A549 (cell line): ENCODE measurements around the gene ITGB3. TPM values are rescaled to one million over a fixed set of nuclear protein-coding genes. Genes with fewer than 3 reads are reported as not detected.
A peak's percentile ranks its signal among the peaks of the same experiment; 100 is the strongest.

ENCODE experiments used
- ATAC-seq, 2 experiments: fragments of 200-7000 bp in 1 of 2; fragments of >200 bp in 1 of 2; cut with Nextera tagmentation in 1 of 2; cut with Tn5 transposase in 1 of 2; 3 replicates each; pipeline versions ENCODE4 v1.8.0 to v1.9.1; 2018 to 2020; ENCODE audit warnings: mild to moderate bottlenecking in 1 of 2, moderate library complexity in 1 of 2
- CTCF ChIA-PET: fragments of 300-600 bp; sonication (Branson Sonifier 250); formaldehyde crosslinking; extraction: SDS; loops from one replicate; lab custom pipeline; 2021; ENCODE audit warnings: antibody characterized with exemption, inconsistent platforms; lab: Yijun Ruan, JAX
- POLR2A ChIA-PET: fragments of 350-600 bp; formaldehyde crosslinking; extraction: SDS; loops from one replicate; lab custom pipeline; 2021; ENCODE audit warnings: antibody characterized with exemption, inconsistent platforms; lab: Yijun Ruan, JAX
- DNase-seq, 2 experiments: peaks; one replicate each; pipeline versions ENCODE4 v3.0.0 to v3.0.0-alpha.2; 2011 to 2016; ENCODE audit warnings: low read depth in 1 of 2, low spot score in 1 of 2
- FAIRE-seq: peaks from 2 replicates; lab custom pipeline; 2011; peaks lifted over from hg19 to GRCh38; lab: Jason Lieb, UNC
- H3K27ac ChIP-seq, 2 experiments: fragments of >200 bp; sonication (Bioruptor Twin); formaldehyde crosslinking; 3 replicates each; pipeline ENCODE4 v1.5.1; 2016 to 2017
- H3K4me1 ChIP-seq: fragments of >200 bp; sonication (Bioruptor Twin); formaldehyde crosslinking; 3 replicates; pipeline ENCODE4 v1.6.1; 2016
- H3K4me2 ChIP-seq: fragments of >200 bp; sonication (Bioruptor Twin); formaldehyde crosslinking; 3 replicates; pipeline ENCODE4 v1.6.1; 2016
- H3K4me3 ChIP-seq: fragments of >200 bp; sonication (Bioruptor Twin); formaldehyde crosslinking; 3 replicates; pipeline ENCODE4 v1.5.1; 2016
- H3K9me3 ChIP-seq: fragments of >200 bp; sonication (Bioruptor Twin); formaldehyde crosslinking; 3 replicates; pipeline ENCODE4 v1.6.1; 2016
- ATOH8 ChIP-seq: fragments of 250-450 bp; sonication (Bioruptor Pico); IDR thresholded peaks from 2 replicates; pipeline ENCODE4 v1.5.0; 2020; ENCODE audit warnings: low read depth, mild to moderate bottlenecking, moderate library complexity
- CBX2 ChIP-seq: fragments of 200-600 bp; sonication (generic); IDR thresholded peaks from 2 replicates; pipeline ENCODE4 v1.6.1; 2016; ENCODE audit warnings: low read depth, mild to moderate bottlenecking, borderline replicate concordance
- CHD2 ChIP-seq: fragments of 150-350 bp; IDR thresholded peaks from 2 replicates; pipeline ENCODE4 v1.6.1; 2014; ENCODE audit warnings: low read length; ENCODE audit not compliant: partially characterized antibody
- ELK1 ChIP-seq: fragments of 150-350 bp; IDR thresholded peaks from 2 replicates; pipeline ENCODE4 v1.6.1; 2014; ENCODE audit warnings: low read depth, mild to moderate bottlenecking, low read length
- GATA3 ChIP-seq: IDR thresholded peaks from 2 replicates; pipeline ENCODE4 v1.6.1; 2012; ENCODE audit warnings: borderline replicate concordance
- HEYL ChIP-seq: fragments of 250-450 bp; sonication (Bioruptor Pico); IDR thresholded peaks from 2 replicates; pipeline ENCODE4 v1.8.0; 2021; ENCODE audit warnings: mild to moderate bottlenecking, moderate library complexity
- HMGXB4 ChIP-seq: fragments of 250-450 bp; sonication (Bioruptor Pico); IDR thresholded peaks from 2 replicates; pipeline ENCODE4 v1.5.0; 2021; ENCODE audit warnings: mild to moderate bottlenecking, moderate library complexity, borderline replicate concordance
- HOXB13 ChIP-seq: fragments of 250-450 bp; sonication (Bioruptor Pico); IDR thresholded peaks from 2 replicates; pipeline ENCODE4 v1.5.0; 2020; ENCODE audit warnings: low read depth, mild to moderate bottlenecking, moderate library complexity
- HOXB5 ChIP-seq: fragments of 250-450 bp; sonication (Bioruptor Pico); IDR thresholded peaks from 2 replicates; pipeline ENCODE4 v1.5.0; 2020; ENCODE audit warnings: mild to moderate bottlenecking, moderate library complexity
- JUN ChIP-seq, 2 experiments: fragments of >200 bp; sonication (Bioruptor Twin); formaldehyde crosslinking; IDR thresholded peaks; 2 replicates in 1 of 2; 3 replicates in 1 of 2; pipeline ENCODE4 v1.6.1; 2016 to 2017
- JUNB ChIP-seq: fragments of >200 bp; sonication (Bioruptor Twin); formaldehyde crosslinking; IDR thresholded peaks from 2 replicates; pipeline ENCODE4 v1.6.1; 2016
- NFE2L2 ChIP-seq: fragments of 150-350 bp; conservative IDR thresholded peaks from 2 replicates; pipeline ENCODE4 v1.6.1; 2014; ENCODE audit warnings: low read length
- PHF8 ChIP-seq: fragments of 200-600 bp; sonication (generic); IDR thresholded peaks from 2 replicates; pipeline ENCODE4 v1.6.1; 2016; ENCODE audit warnings: low read depth, mild to moderate bottlenecking, antibody characterized with exemption, moderate library complexity, borderline replicate concordance
- POLR2A ChIP-seq: IDR thresholded peaks from 2 replicates; pipeline ENCODE4 v1.6.1; 2012; ENCODE audit warnings: mild to moderate bottlenecking, low read length
- RAD21 ChIP-seq, 2 experiments: fragments of >200 bp in 1 of 2; sonication (Bioruptor Twin) in 1 of 2; formaldehyde crosslinking in 1 of 2; IDR thresholded peaks in 1 of 2; conservative IDR thresholded peaks in 1 of 2; 2 replicates in 1 of 2; 3 replicates in 1 of 2; pipeline ENCODE4 v1.6.1; 2012 to 2018; ENCODE audit warnings: inconsistent platforms in 1 of 2
- RFX5 ChIP-seq: fragments of 450-650 bp; IDR thresholded peaks from 2 replicates; pipeline ENCODE4 v1.7.1; 2014; ENCODE audit warnings: antibody characterized with exemption, mild to moderate bottlenecking, moderate library complexity
- TP53 ChIP-seq: fragments of 250-450 bp; sonication (Bioruptor Pico); IDR thresholded peaks from 2 replicates; pipeline ENCODE4 v1.5.0; 2021; ENCODE audit warnings: mild to moderate bottlenecking, moderate library complexity
- ZC3H11A ChIP-seq: fragments of 450-650 bp; IDR thresholded peaks from 2 replicates; pipeline ENCODE4 v1.6.1; 2014; ENCODE audit warnings: antibody characterized with exemption, mild to moderate bottlenecking
- ZNF302 ChIP-seq: fragments of 250-450 bp; sonication (Bioruptor Pico); IDR thresholded peaks from 2 replicates; pipeline ENCODE4 v1.9.0; 2021; ENCODE audit warnings: inconsistent platforms, mild to moderate bottlenecking, moderate library complexity
- WGBS: methylation state at CpG from one replicate; pipeline ENCODE4 v1.1.6; 2017; ENCODE audit errors: missing lambda C conversion rate; 5-methylcytosine and 5-hydroxymethylcytosine counted together
- polyA plus RNA-seq, 4 experiments: library from polyadenylated mRNA; depleted of rRNA in 3 of 4; stranded (reverse); fragments of >200 nt; fragmentation: RNase III in 1 of 4; extraction: RNeasy Plus Mini Kit Qiagen cat#74134 plus additional on column Dnase treatment in 1 of 4; gene quantifications; 2 replicates in 3 of 4; 3 replicates in 1 of 4; pipeline ENCODE4 v1.2.3, GENCODE V29; 2011 to 2017
- TF ChIP-seq, protein P1 (sequence below): fragments of >200 bp; sonication (Bioruptor Twin); formaldehyde crosslinking; IDR thresholded peaks from 3 replicates; pipeline ENCODE4 v1.6.1; 2016
- TF ChIP-seq, protein P2 (sequence below): fragments of >200 bp; sonication (Bioruptor Twin); formaldehyde crosslinking; IDR thresholded peaks from 3 replicates; pipeline ENCODE4 v1.5.1; 2016
- TF ChIP-seq, protein P3 (sequence below): IDR thresholded peaks from 2 replicates; pipeline ENCODE4 v1.6.1; 2012
- TF ChIP-seq, protein P4 (sequence below): fragments of 450-650 bp; IDR thresholded peaks from 2 replicates; pipeline ENCODE4 v1.6.1; 2014; ENCODE audit warnings: antibody characterized with exemption

ITGB3 gene
- polyA plus RNA-seq, 2 of the 4 experiments (the other 2 are of a cell fraction) = 0.34 to 5.0 TPM

DNA sequence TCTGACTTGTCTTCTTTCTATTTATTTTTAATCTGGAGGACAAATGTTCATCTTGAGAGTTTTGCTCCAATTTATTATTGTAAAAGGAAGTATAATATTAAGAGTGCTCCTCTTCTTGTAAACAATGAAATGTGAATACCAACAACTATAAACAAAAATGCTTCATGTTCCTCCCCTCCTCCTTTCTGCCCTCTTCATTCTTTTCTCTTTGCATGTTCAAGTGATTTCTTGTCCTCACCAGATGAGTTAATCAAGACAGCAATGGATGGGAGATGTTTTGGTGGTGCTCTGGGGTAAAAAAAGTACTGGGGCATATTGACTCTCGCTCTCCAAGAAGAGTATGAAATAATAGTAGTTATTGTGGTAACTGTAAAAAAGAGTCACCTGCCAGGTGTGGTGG lies 24.3 kb downstream of the ITGB3 start:
- Histone ChIP-seq H3K4me1 (peaks cover 12% of the 10 kb centered on the region; the same call in 2 of the 3 replicates), H3K4me2 (no peak overlapping the region), H3K9me3 (no peaks in the 10 kb centered on the region), H3K4me3 (no peak overlapping the region), H3K27ac (no peak overlapping the region)
- TF ChIP-seq HMGXB4 (no peak), ZC3H11A (no peak), ELK1 (no peak), HOXB5 (CRISPR knock-in tag) (no peak), ATOH8 (CRISPR knock-in tag) (no peak), HEYL (CRISPR knock-in tag) (no peak), NFE2L2 (no peak), ZNF302 (CRISPR knock-in tag) (no peak), HOXB13 (no peak), POLR2A (no peak), TP53 (CRISPR knock-in tag) (no peak), CHD2 (no peak), RAD21 (conservative IDR thresholded peaks at IDR 0.05 in 1 of 2, IDR thresholded peaks at IDR 0.05 in 1 of 2) (no peak), PHF8 (no peak), GATA3 (no peak), CBX2 (no peak)
- TF ChIP-seq, protein P1, sequence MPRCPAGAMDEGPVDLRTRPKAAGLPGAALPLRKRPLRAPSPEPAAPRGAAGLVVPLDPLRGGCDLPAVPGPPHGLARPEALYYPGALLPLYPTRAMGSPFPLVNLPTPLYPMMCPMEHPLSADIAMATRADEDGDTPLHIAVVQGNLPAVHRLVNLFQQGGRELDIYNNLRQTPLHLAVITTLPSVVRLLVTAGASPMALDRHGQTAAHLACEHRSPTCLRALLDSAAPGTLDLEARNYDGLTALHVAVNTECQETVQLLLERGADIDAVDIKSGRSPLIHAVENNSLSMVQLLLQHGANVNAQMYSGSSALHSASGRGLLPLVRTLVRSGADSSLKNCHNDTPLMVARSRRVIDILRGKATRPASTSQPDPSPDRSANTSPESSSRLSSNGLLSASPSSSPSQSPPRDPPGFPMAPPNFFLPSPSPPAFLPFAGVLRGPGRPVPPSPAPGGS = no peak
- TF ChIP-seq, protein P2, sequence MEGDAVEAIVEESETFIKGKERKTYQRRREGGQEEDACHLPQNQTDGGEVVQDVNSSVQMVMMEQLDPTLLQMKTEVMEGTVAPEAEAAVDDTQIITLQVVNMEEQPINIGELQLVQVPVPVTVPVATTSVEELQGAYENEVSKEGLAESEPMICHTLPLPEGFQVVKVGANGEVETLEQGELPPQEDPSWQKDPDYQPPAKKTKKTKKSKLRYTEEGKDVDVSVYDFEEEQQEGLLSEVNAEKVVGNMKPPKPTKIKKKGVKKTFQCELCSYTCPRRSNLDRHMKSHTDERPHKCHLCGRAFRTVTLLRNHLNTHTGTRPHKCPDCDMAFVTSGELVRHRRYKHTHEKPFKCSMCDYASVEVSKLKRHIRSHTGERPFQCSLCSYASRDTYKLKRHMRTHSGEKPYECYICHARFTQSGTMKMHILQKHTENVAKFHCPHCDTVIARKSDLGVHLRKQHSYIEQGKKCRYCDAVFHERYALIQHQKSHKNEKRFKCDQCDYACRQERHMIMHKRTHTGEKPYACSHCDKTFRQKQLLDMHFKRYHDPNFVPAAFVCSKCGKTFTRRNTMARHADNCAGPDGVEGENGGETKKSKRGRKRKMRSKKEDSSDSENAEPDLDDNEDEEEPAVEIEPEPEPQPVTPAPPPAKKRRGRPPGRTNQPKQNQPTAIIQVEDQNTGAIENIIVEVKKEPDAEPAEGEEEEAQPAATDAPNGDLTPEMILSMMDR = no peak
- TF ChIP-seq, protein P3, sequence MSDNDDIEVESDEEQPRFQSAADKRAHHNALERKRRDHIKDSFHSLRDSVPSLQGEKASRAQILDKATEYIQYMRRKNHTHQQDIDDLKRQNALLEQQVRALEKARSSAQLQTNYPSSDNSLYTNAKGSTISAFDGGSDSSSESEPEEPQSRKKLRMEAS = no peak
- FAIRE-seq (no peak), DNase-seq (no peak), ATAC-seq (no peak)
- WGBS = 84% methylated on average over 1 of the region's 1 CpG
- ChIA-PET CTCF (interaction anchor here (1.3 kb wide), 1 partner anchor 24 kb away, joined by 3 read pairs; the partner anchor contains the start of gene ITGB3), POLR2A (no interaction called here)

DNA sequence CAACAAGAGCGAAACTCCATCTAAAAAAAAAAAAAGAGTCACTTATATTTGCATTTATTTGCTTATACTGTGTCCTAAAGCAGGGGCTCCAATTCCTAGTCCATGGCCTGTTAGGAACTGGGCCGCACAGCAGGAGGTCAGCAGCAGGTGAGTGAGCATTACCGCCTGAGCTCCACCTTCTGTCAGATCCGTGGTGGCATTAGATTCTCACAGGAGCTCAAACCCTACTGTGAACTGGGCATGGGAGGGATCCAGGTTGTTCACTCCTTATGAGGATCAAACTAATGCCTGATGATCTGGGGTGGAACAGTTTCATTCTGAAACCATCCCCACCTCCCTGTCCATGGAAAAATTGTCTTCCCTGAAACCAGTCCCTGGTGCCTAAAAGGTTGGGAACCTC lies 24.9 kb downstream of the ITGB3 start:
- Histone ChIP-seq H3K9me3 (no peaks in the 10 kb centered on the region), H3K27ac (peak overlapping the region in 1 of 2 experiments; percentile 40; a peak in 1 of 6 replicates), H3K4me2 (no peak overlapping the region), H3K4me1 (peaks cover 12% of the 10 kb centered on the region; the same call in 2 of the 3 replicates)
- ATAC-seq (no peak), DNase-seq (no peak), FAIRE-seq (no peak)
- 77% methylated on average over 4 of the region's 4 CpGs for WGBS
- CTCF ChIA-PET = no interaction called here
- TF ChIP-seq PHF8 (no peak), RFX5 (no peak), HOXB13 (no peak), JUN (IDR thresholded peaks at IDR 0.05) (no peak), JUNB (no peak)
- TF ChIP-seq, protein P4, sequence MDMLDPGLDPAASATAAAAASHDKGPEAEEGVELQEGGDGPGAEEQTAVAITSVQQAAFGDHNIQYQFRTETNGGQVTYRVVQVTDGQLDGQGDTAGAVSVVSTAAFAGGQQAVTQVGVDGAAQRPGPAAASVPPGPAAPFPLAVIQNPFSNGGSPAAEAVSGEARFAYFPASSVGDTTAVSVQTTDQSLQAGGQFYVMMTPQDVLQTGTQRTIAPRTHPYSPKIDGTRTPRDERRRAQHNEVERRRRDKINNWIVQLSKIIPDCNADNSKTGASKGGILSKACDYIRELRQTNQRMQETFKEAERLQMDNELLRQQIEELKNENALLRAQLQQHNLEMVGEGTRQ = no peak
- TF ChIP-seq, all 56 proteins: peak for 0
- POLR2A ChIA-PET = no interaction called here
- no peak overlapping the region for H3K4me3 ChIP-seq
